GM23248 (cell line): ENCODE measurements around the gene RTN4IP1.

Source experiments
- EZH2 ChIP-seq: fragments of 200-600 bp; sonication (generic); IDR thresholded peaks from 2 replicates; pipeline ENCODE4 v1.6.1; 2018; ENCODE audit warnings: antibody characterized with exemption, mild to moderate bottlenecking; ENCODE audit not compliant: insufficient read depth, poor library complexity, severe bottlenecking
- EZH2phosphoT487 ChIP-seq: fragments of 200-600 bp; sonication (generic); IDR thresholded peaks from 2 replicates; pipeline ENCODE4 v1.6.1; 2018; ENCODE audit warnings: antibody characterized with exemption, moderate library complexity, mild to moderate bottlenecking, low read depth; ENCODE audit not compliant: insufficient read depth

- no peak for TF ChIP-seq EZH2
- no peak for TF ChIP-seq EZH2phosphoT487
Observed at GRCh38 chr6:106540907-106541306, 88.4 kb downstream of the RTN4IP1 start.
